ENCODE results near the gene SRSF5.

SRSF5 gene

DNA sequence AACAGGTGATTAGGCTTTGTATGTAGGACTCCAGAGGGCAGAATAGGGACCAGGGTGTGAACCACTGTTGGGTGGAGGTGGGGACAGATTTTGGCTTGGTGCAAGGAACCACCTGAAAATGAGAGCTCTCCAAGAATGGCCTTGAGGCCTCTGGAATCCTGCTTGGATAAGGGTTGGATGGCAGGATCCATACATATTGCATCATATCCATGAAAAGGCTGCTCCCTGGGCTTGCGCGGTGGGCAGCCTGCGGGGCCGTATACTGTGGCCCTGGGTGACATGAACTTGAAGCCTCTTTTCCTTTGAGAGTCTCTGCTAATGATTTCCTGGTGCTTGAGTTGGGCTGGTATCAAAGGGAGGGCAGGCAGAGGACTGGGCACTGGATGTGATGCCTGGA, 31.4 kb downstream of the SRSF5 start:
- TF ChIP-seq RAD21 (IDR thresholded peaks at IDR 0.05; ENCODE audit: low read depth) (no peak), EP300 (IDR thresholded peaks at IDR 0.05; ENCODE audit: borderline replicate concordance) (no peak), TEAD4 (IDR thresholded peaks at IDR 0.05) (no peak), ZBTB7A (IDR thresholded peaks at IDR 0.05; ENCODE audit: low read depth) (no peak), NFIC (IDR thresholded peaks at IDR 0.05) (no peak), TAF1 (IDR thresholded peaks at IDR 0.05; ENCODE audit: low read depth) (no peak), YY1 (IDR thresholded peaks at IDR 0.05; ENCODE audit: low read depth) (no peak), CREB1 (IDR thresholded peaks at IDR 0.05; ENCODE audit: low read depth) (no peak), TCF12 (IDR thresholded peaks at IDR 0.05; ENCODE audit: low read depth) (no peak), FOXM1 (IDR thresholded peaks at IDR 0.05; ENCODE audit: borderline replicate concordance, low read depth) (no peak), EGR1 (IDR thresholded peaks at IDR 0.05) (no peak)
- TF ChIP-seq, protein P1, sequence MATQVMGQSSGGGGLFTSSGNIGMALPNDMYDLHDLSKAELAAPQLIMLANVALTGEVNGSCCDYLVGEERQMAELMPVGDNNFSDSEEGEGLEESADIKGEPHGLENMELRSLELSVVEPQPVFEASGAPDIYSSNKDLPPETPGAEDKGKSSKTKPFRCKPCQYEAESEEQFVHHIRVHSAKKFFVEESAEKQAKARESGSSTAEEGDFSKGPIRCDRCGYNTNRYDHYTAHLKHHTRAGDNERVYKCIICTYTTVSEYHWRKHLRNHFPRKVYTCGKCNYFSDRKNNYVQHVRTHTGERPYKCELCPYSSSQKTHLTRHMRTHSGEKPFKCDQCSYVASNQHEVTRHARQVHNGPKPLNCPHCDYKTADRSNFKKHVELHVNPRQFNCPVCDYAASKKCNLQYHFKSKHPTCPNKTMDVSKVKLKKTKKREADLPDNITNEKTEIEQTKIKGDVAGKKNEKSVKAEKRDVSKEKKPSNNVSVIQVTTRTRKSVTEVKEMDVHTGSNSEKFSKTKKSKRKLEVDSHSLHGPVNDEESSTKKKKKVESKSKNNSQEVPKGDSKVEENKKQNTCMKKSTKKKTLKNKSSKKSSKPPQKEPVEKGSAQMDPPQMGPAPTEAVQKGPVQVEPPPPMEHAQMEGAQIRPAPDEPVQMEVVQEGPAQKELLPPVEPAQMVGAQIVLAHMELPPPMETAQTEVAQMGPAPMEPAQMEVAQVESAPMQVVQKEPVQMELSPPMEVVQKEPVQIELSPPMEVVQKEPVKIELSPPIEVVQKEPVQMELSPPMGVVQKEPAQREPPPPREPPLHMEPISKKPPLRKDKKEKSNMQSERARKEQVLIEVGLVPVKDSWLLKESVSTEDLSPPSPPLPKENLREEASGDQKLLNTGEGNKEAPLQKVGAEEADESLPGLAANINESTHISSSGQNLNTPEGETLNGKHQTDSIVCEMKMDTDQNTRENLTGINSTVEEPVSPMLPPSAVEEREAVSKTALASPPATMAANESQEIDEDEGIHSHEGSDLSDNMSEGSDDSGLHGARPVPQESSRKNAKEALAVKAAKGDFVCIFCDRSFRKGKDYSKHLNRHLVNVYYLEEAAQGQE (IDR thresholded peaks at IDR 0.05; ENCODE audit: low read depth), result no peak
- TF ChIP-seq, protein P2, sequence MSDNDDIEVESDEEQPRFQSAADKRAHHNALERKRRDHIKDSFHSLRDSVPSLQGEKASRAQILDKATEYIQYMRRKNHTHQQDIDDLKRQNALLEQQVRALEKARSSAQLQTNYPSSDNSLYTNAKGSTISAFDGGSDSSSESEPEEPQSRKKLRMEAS (IDR thresholded peaks at IDR 0.05), result no peak
- TF ChIP-seq, protein P3, sequence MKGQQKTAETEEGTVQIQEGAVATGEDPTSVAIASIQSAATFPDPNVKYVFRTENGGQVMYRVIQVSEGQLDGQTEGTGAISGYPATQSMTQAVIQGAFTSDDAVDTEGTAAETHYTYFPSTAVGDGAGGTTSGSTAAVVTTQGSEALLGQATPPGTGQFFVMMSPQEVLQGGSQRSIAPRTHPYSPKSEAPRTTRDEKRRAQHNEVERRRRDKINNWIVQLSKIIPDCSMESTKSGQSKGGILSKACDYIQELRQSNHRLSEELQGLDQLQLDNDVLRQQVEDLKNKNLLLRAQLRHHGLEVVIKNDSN (IDR thresholded peaks at IDR 0.05), result no peak

DNA sequence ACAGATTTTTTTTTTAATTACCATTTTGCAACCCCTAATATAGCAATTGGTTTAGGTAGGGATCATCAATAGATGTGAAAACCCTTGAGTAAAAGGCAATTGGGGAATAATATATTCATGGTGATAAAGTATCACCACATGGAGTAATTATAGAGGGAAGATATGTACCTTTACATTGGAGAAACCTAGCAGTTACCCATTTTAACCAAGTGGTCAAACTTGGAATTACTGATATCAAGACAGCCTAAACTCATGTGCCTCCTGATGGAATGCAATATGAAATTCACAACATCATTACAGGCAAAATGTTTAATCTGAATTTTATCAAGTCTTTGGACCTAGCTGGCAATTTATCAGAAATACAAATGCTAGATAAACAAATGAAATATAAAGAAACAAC, 36.8 kb downstream of the SRSF5 start:
- TF ChIP-seq TCF12 (IDR thresholded peaks at IDR 0.05; ENCODE audit: low read depth), result no peak
- TF ChIP-seq EGR1 (IDR thresholded peaks at IDR 0.05), result no peak
- no peak for TF ChIP-seq CREB1 (IDR thresholded peaks at IDR 0.05; ENCODE audit: low read depth)
- no peak for TF ChIP-seq FOXM1 (IDR thresholded peaks at IDR 0.05; ENCODE audit: borderline replicate concordance, low read depth)
- TF ChIP-seq EP300 (IDR thresholded peaks at IDR 0.05; ENCODE audit: borderline replicate concordance), result no peak
- no peak for TF ChIP-seq ZBTB7A (IDR thresholded peaks at IDR 0.05; ENCODE audit: low read depth)
- no peak for TF ChIP-seq TEAD4 (IDR thresholded peaks at IDR 0.05)
- TF ChIP-seq NFIC (IDR thresholded peaks at IDR 0.05), result no peak
- no peak for TF ChIP-seq YY1 (IDR thresholded peaks at IDR 0.05; ENCODE audit: low read depth)
- TF ChIP-seq, protein P3 (IDR thresholded peaks at IDR 0.05), result no peak
- TF ChIP-seq, protein P2 (IDR thresholded peaks at IDR 0.05), result no peak
- TF ChIP-seq, protein P1 (IDR thresholded peaks at IDR 0.05; ENCODE audit: low read depth), result no peak

DNA sequence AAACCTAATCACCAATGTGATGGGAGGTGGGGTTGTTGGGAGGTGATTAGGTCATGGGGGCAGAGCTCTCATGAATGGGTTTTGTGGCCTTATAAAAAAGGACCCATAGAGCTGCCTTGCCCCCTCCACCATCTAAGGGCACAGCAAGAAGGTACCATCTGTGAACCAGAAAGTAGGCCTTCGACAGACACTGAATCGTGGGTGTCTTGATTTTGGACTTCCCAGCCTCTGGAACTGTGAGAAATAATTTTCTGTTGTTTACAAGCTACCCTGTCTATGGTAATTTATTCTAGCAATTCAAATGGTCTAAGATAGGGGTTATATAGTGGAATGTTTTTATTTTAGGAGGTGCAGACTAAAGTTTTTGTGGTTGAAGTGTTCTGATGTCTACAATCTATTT, 38.0 kb downstream of the SRSF5 start:
- TF ChIP-seq NFIC (IDR thresholded peaks at IDR 0.05) (no peak), TEAD4 (IDR thresholded peaks at IDR 0.05) (no peak), TAF1 (IDR thresholded peaks at IDR 0.05; ENCODE audit: low read depth) (no peak), CEBPB (IDR thresholded peaks at IDR 0.05) (no peak), ZBTB7A (IDR thresholded peaks at IDR 0.05; ENCODE audit: low read depth) (no peak), RAD21 (IDR thresholded peaks at IDR 0.05; ENCODE audit: low read depth) (no peak), CREB1 (IDR thresholded peaks at IDR 0.05; ENCODE audit: low read depth) (no peak), FOXM1 (IDR thresholded peaks at IDR 0.05; ENCODE audit: borderline replicate concordance, low read depth) (no peak), TCF12 (IDR thresholded peaks at IDR 0.05; ENCODE audit: low read depth) (no peak), YY1 (IDR thresholded peaks at IDR 0.05; ENCODE audit: low read depth) (no peak), EP300 (IDR thresholded peaks at IDR 0.05; ENCODE audit: borderline replicate concordance) (no peak), EGR1 (IDR thresholded peaks at IDR 0.05) (no peak)
- TF ChIP-seq, protein P3 (IDR thresholded peaks at IDR 0.05), result no peak
- TF ChIP-seq, protein P2 (IDR thresholded peaks at IDR 0.05), result no peak
- TF ChIP-seq, protein P1 (IDR thresholded peaks at IDR 0.05; ENCODE audit: low read depth), result no peak

DNA sequence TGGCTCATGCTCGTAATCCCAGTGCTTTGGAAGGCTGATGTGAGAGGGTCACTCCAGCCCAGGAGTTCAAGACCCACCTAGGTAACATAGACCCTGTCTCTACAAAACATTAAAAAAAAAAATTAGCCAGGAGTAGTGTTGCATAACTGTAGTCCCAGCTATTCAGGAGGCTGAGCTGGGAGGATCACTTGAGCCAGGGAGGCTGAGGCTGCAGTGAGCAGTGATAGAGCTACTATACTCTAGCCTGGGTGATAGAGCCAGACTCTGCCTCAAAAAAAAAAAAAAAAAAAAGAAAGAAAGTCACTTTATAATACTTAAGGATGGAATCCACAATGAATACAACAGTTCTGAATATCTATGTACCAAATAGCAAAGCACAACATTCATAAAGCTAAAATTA, 40.2 kb downstream of the SRSF5 start:
- TF ChIP-seq, protein P2 (IDR thresholded peaks at IDR 0.05), result no peak
- TF ChIP-seq CEBPB (IDR thresholded peaks at IDR 0.05) (no peak), TEAD4 (IDR thresholded peaks at IDR 0.05) (no peak), TCF12 (IDR thresholded peaks at IDR 0.05; ENCODE audit: low read depth) (no peak), ZBTB7A (IDR thresholded peaks at IDR 0.05; ENCODE audit: low read depth) (no peak)
